Frontal cortex (tissue), 4 donors: ENCODE measurements around the gene AK8. TPM values are rescaled to one million over a fixed set of nuclear protein-coding genes. Genes with fewer than 3 reads are reported as not detected.

Experiments used
- DNase-seq, 2 donors: peaks; one replicate each; pipeline ENCODE4 v3.0.0; 2012; ENCODE audit warnings: low spot score in 2 of 2
- FAIRE-seq: peaks from 2 replicates; lab custom pipeline; 2012; peaks lifted over from hg19 to GRCh38; lab: Jason Lieb, UNC
- total RNA-seq: library from RNA; depleted of rRNA; stranded (reverse); fragments of >200 nt; gene quantifications from one replicate; pipeline ENCODE4 v1.2.3, GENCODE V29; 2014
- donor health status: control.
- donor health status: control.
- donor health status: control.

Gene AK8
- total RNA-seq, 1 donor from 2014 or later: 1.2 TPM

GRCh38 chr9:132888151-132888550, 10.1 kb upstream of the AK8 start:
- no peak for DNase-seq
- FAIRE-seq: no peak

GRCh38 chr9:132887181-132888120, 9.4 kb upstream of the AK8 start:
- FAIRE-seq (no peak), DNase-seq (no peak)

DNA sequence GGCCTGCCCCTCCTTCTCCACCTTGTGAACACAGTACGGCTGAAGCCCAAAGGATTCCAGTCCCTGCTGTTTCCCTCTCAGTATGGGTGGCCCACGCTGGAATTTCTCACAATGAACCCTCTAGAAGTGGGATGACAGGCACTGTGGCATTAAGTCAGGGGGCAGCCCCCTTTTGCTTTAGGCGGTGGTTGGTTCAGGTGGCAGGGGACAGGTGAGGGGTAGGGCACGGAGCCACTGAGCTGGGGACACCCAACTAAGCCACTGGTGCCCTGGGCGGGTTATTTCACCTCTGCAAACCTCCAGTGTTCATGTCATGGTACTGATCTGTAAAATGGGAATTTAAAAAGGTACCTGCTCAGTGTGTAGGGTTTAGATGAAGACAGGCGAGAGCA, 8.2 kb upstream of the AK8 start:
- DNase-seq: no peak
- no peak for FAIRE-seq

DNA sequence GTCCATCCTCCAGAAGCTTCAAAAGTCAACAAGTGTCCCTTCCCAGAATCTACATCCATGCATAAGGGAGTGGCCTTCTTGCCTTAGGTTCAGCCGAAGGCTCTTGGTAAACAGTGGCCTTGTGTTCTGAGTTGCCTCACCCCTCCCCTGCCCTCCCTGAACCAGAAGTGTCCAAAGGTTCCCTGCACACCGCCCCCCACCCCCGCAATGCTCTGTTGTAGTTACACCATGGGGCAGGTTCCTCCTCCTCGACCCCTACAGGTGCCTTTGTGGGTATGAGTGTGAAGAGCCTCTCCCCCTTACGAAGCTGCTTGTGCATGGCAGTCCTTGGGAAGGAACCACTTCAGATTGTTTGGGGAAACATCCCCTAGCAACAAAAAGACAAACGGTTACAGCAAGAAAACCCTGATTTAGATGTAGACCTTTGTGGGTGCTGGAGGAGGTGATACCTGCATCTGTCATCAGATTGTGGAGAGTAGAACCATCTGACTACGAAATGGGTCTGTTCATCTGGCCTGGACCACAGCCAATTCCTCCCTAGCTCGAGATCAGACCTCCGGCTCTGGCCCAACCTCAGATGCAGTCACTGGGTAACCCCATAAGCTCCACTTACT, 7.7 kb upstream of the AK8 start:
- FAIRE-seq (no peak), DNase-seq (no peak)

- FAIRE-seq (no peak), DNase-seq (no peak)
Observed at GRCh38 chr9:132883349-132884294, 5.5 kb upstream of the AK8 start.

DNA sequence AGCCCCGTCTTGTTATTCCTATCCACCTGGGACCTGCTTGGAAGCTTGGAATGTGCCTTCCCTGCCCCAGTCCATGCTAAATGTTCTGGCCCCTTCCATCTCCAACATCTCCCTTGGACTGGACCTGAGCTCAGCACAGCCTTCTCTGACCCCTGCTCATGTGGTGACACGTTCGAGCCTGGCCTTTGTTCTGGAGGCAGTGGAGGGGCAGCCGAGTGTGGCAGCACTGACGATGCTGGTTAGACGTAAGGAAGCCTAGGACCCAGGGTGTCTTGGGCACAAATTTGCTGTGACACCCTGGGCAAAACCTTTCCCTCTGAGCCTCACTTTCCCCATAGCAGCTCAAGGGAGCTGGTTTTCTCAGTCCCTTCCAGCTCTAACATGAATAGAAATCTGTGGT, 4.5 kb upstream of the AK8 start:
- FAIRE-seq (no peak), DNase-seq (no peak)

DNA sequence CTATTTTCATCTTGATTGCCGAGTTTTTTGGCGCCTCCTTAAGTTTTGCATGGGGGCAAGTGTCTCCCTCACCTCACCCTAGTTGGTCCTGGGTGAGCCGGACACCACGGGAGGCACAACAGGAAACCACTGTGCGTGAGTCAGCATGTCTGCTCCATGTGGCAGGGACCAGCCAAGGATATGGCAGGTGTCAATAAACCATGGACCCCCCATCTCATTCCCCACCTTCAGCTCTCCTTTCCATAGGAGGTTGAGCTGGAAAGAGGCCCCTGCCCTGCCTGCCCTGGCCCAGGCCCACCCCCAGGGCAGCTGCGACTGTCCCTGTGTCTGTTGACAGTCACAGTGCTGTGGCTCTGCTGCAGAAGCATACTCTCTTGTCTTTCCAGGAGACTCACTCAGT, 3.7 kb upstream of the AK8 start:
- DNase-seq (no peak), FAIRE-seq (no peak)

GRCh38 chr9:132880324-132880661, 2.2 kb upstream of the AK8 start:
- FAIRE-seq: no peak
- no peak for DNase-seq

GRCh38 chr9:132879457-132880323, 1.6 kb upstream of the AK8 start:
- no peak for FAIRE-seq
- no peak for DNase-seq

- no peak for FAIRE-seq
- peak; percentile 61 to 85 for DNase-seq
Observed at GRCh38 chr9:132878695-132879456, 792 bp upstream of the AK8 start, which contains the start of gene SPACA9. Gene SPACA9, plus strand, starts transcription at chr9:132878898. Its CDS starts 5,050 bp downstream, at chr9:132883948.

DNA sequence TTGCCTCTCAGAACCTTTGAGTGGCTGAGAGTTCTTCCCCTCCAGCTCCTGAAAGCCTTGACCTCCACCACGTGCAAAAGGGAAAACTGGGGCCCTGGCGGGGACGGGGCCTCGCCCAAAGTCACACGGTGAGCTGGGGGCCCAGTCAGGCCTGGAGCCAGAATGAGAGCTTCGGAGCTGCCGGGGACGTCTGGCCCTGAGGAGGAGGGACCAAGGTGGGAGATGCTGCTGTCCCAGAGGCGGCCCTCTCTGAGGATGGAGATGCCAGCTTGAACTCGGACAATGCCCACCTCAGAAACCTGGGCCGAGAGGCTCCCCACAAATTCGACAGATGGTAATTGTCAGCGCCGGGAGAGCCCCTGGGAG, 643 bp downstream of the AK8 start:
- DNase-seq (no peak), FAIRE-seq (no peak)

DNA sequence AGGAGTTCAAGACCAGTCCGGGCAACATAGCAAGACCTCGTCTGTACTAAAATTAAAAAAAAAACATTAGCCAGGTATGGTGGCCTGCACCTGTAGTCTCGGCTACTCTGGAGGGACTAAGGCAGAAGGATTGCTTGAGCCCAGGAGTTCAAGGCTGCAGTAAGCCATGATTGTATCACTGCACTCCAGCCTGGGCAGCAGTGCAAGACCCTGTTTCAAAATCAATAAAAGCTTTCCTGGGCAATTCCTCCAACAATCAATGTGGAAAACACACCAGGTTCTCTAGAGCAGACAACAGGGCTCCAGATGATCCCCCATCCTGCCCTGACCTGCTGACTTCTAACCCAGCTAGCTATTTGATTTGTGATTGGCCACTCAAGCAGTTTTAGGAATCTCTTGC, 1.2 kb downstream of the AK8 start:
- DNase-seq (no peak), FAIRE-seq (no peak)

GRCh38 chr9:132875159-132875558, 2.9 kb downstream of the AK8 start:
- DNase-seq (no peak), FAIRE-seq (no peak)

DNA sequence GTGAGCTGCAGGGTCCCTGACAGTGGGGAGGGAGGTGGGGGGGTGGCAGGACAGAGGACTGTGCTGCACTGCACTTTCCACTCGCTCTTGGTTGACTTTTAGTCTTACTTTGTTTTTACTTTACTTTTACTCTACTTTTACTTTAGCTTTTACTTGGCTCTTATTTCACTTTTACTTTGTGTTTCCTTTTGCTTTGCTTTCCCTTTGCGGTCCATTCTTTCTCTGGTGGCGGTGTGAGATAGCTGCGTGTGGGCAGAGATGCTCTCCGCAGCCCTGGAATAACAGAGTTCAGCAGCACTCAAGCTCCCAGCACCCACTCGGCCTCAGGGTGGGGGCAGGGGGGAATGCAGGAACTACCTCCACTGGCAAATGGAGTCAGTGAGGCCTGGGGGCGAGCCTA, 4.7 kb downstream of the AK8 start:
- FAIRE-seq: no peak
- no peak for DNase-seq

- DNase-seq: no peak
- FAIRE-seq: no peak
Observed at GRCh38 chr9:132869266-132869665, 8.8 kb downstream of the AK8 start.

- no peak for FAIRE-seq
Observed at GRCh38 chr9:132866898-132867297, 11.2 kb downstream of the AK8 start.

GRCh38 chr9:132864691-132865090, 13.4 kb downstream of the AK8 start:
- FAIRE-seq: no peak
- DNase-seq: no peak

More at GRCh38 chr9:132866898-132867297, 11.2 kb downstream of the AK8 start:
- no peak for DNase-seq

DNA sequence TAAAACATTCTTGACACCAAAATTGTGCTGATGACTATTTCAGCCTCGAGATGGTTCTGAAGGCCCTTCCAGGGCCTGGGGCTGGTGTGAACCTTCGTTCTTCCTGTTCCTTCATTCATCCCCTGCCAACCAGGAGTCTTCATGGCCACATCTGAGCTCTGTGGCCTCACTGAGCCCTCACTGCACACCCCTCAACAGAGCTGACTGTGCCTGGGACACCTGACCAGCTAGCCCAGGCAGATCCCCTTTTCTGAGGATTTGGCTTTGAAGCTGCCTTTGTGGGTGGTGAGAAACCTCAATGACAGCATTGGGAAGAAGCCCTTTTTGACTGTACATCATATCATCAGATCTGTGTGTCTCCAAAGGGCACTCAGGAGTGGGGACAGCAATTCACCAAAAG, 13.8 kb downstream of the AK8 start:
- no peak for FAIRE-seq
- DNase-seq: no peak

DNA sequence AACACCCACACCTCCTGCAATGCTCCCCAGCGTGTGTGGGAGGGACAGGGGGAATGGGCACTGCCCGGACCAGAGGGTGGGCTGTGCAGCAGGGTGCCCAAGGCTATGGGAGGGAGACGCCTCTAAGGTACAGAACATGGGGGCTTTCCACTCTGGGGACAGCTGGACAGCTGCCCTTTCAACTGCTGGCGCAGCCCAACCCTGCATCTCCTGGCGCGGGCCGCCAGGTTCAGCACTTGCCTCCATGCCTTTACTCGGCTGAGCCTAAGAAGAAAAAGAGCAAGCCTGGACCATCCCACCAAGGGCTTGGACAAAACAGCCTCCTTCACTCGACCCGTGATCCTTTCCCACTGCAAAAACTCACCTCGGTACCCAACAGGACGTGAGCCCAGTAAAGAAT, 15.0 kb downstream of the AK8 start:
- DNase-seq (no peak), FAIRE-seq (no peak)
